Aorta (tissue), 5 donors: Measurements from ENCODE around the gene SNU13. TPM values are rescaled to one million over a fixed set of nuclear protein-coding genes. Genes with fewer than 3 reads are reported as not detected.
"Not testable (repeated sequence)": the region's sequence is repeated elsewhere in the genome, so short reads cannot be mapped to it uniquely, and the experiment has no call there.

ENCODE experiments used
- ATAC-seq: fragments of 200-7000 bp; cut with Tn5 transposase; one replicate; pipeline ENCODE4 v1.9.1; 2022; ENCODE audit warnings: moderate library complexity; ENCODE audit not compliant: low FRiP score
- DNase-seq, 2 donors: peaks; one replicate each; pipeline ENCODE4 v3.0.0-alpha.2; 2020
- H3K27ac ChIP-seq, 2 donors: one replicate each; pipeline ENCODE4 v1.5.1; 2013; ENCODE audit warnings: low read length in 2 of 2, mild to moderate bottlenecking in 2 of 2, moderate library complexity in 2 of 2, control low read depth in 1 of 2, inconsistent platforms in 1 of 2, low read depth in 1 of 2
- H3K27me3 ChIP-seq, 2 donors: one replicate each; pipeline ENCODE4 v1.6.1; 2013; ENCODE audit warnings: control low read depth in 1 of 2, low read length in 1 of 2, mild to moderate bottlenecking in 1 of 2, moderate library complexity in 1 of 2; ENCODE audit not compliant: insufficient read depth in 2 of 2, control insufficient read depth in 1 of 2
- H3K36me3 ChIP-seq, 2 donors: one replicate each; pipeline ENCODE4 v1.6.1; 2013; ENCODE audit warnings: control low read depth in 1 of 2, low read length in 1 of 2, mild to moderate bottlenecking in 1 of 2; ENCODE audit not compliant: insufficient read depth in 2 of 2, control insufficient read depth in 1 of 2
- H3K4me1 ChIP-seq, 2 donors: one replicate each; pipeline ENCODE4 v1.6.1; 2013; ENCODE audit warnings: low read length in 2 of 2, control low read depth in 1 of 2, mild to moderate bottlenecking in 1 of 2, moderate library complexity in 1 of 2; ENCODE audit not compliant: insufficient read depth in 2 of 2, control insufficient read depth in 1 of 2
- H3K4me3 ChIP-seq, 2 donors: one replicate each; pipeline ENCODE4 v1.5.1; 2013; ENCODE audit warnings: low read length in 2 of 2, control low read depth in 1 of 2, mild to moderate bottlenecking in 1 of 2
- H3K9me3 ChIP-seq: one replicate; pipeline ENCODE4 v1.6.1; 2013; ENCODE audit warnings: mild to moderate bottlenecking, low read length; ENCODE audit not compliant: control insufficient read depth
- WGBS, 2 donors: extraction: QIAGEN DNeasy Blood & Tissue Kit; methylation state at CpG; one replicate each; pipeline ENCODE4 v1.1.7; 2013; 5-methylcytosine and 5-hydroxymethylcytosine counted together
- intact Hi-C, 2 donors: fragments of 100-400 bp; cut with DNase I; formaldehyde crosslinking; loops; one replicate each; pipeline versions ENCODE4 v1.14.2 to v1.15.0; 2022
- polyA plus RNA-seq, 2 donors: library from polyadenylated mRNA; stranded (reverse); fragments of 200-250 nt; gene quantifications; one replicate each; pipeline ENCODE4 v1.2.3, GENCODE V29; 2013
- total RNA-seq, 2 donors: library from RNA; stranded (reverse); fragmentation: NEBNext Ultra II Directional; extraction: Animal tissue kit (Norgen Biotek cat#: 25700); gene quantifications; one replicate each; pipeline ENCODE4 v1.2.1, GENCODE V29; 2021
- donor health status: healthy with polysubstance abuse.
- donor health status: Bipolar disorder and iron deficiency.
- donor health status: DM: no; HTN: no; CAD: no.
- donor health status: DM: no; HTN: no; CAD: no.
- donor health status: DM: yes; HTN: yes; CAD: no.

The SNU13 gene
- total and polyA plus RNA-seq, 4 donors: 82.8 to 105 (median 92.3) TPM

DNA sequence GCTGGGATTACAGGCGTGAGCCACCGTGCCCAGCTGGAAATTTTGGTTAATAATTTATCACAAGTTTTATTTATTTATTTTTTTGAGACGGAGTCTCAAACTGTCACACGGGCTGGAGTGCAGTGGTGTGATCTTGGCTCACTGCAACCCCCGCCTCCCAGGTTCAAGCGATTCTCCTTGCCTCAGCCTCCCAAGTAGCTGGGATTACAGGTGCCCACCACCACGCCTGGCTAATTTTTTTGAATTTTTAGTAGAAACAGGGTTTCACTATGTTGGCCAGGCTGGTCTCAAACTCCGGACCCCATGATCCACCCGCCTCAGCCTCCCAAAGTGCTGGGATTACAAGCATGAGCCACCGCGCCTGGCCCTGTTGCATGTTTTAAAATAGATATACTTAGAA is 1.8 kb downstream of the SNU13 start:
- not testable (repeated sequence) for ATAC-seq, H3K36me3 ChIP-seq, H3K4me3 ChIP-seq, H3K27me3 ChIP-seq, H3K27ac ChIP-seq, H3K4me1 ChIP-seq, H3K9me3 ChIP-seq
- 91 to 94% methylated on average over 11 of the region's 11 CpGs for WGBS, 2 donors
- intact Hi-C loops: loop anchor here in 1 of 2 donors (5.0 kb wide), 1 partner anchor 385 kb away; the partner anchor contains the start of genes NAGA and PHETA2
- peak in 1 of 2 donors; percentile 58 for DNase-seq

- H3K36me3 ChIP-seq: no peaks in the 10 kb centered on the region
- no peaks in the 10 kb centered on the region for H3K4me1 ChIP-seq
- H3K27me3 ChIP-seq: no peaks in the 10 kb centered on the region
- DNase-seq (no peak), ATAC-seq (no peak)
- H3K27ac ChIP-seq: no peak overlapping the region
- 74 to 84% methylated on average over 4 of the region's 4 CpGs for WGBS, 2 donors
- intact Hi-C loops: no loop called here
- no peaks in the 10 kb centered on the region for H3K9me3 ChIP-seq
- no peak overlapping the region for H3K4me3 ChIP-seq
Measured at GRCh38 chr22:41684194-41684593, 4.5 kb downstream of the SNU13 start.

GRCh38 chr22:41683616-41684015 is 5.1 kb downstream of the SNU13 start:
- no peak overlapping the region for H3K4me3 ChIP-seq
- DNase-seq (no peak), ATAC-seq (no peak)
- H3K27me3 ChIP-seq: no peaks in the 10 kb centered on the region
- no peaks in the 10 kb centered on the region for H3K9me3 ChIP-seq
- no peaks in the 10 kb centered on the region for H3K4me1 ChIP-seq
- no peak overlapping the region for H3K27ac ChIP-seq
- WGBS, 2 donors: 62 to 73% methylated on average over 3 of the region's 3 CpGs
- intact Hi-C loops: no loop called here
- no peaks in the 10 kb centered on the region for H3K36me3 ChIP-seq

- H3K27me3 ChIP-seq: no peaks in the 10 kb centered on the region
- intact Hi-C loops: no loop called here
- no peak overlapping the region for H3K27ac ChIP-seq
- no peak overlapping the region for H3K4me3 ChIP-seq
- DNase-seq (peak in 1 of 2 donors; percentile 25), ATAC-seq (no peak)
- H3K36me3 ChIP-seq: peaks cover 0 to 4% of the 10 kb centered on the region in 2 donors
- no peaks in the 10 kb centered on the region for H3K4me1 ChIP-seq
- no peaks in the 10 kb centered on the region for H3K9me3 ChIP-seq
- 88 to 91% methylated on average over 9 of the region's 9 CpGs for WGBS, 2 donors
Measured at GRCh38 chr22:41683052-41683451, 5.6 kb downstream of the SNU13 start.

- DNase-seq: peak; percentile 90 to 96
Measured at GRCh38 chr22:41682033-41682807, 6.4 kb downstream of the SNU13 start.

GRCh38 chr22:41681616-41682015 is 7.1 kb downstream of the SNU13 start:
- H3K9me3 ChIP-seq: no peaks in the 10 kb centered on the region
- DNase-seq (peak in 1 of 2 donors; percentile 53), ATAC-seq (no peak)
- intact Hi-C loops: no loop called here
- WGBS, 2 donors: 67 to 68% methylated on average over 14 of the region's 14 CpGs
- no peaks in the 10 kb centered on the region for H3K27me3 ChIP-seq
- H3K36me3 ChIP-seq: peaks cover 0 to 4% of the 10 kb centered on the region in 2 donors
- peak overlapping the region in 1 of 2 donors; percentile 5 for H3K4me3 ChIP-seq
- H3K27ac ChIP-seq: no peak overlapping the region
- H3K4me1 ChIP-seq: no peaks in the 10 kb centered on the region

More at GRCh38 chr22:41682033-41682807, 6.4 kb downstream of the SNU13 start:
- intact Hi-C loops: no loop called here
- no peaks in the 10 kb centered on the region for H3K27me3 ChIP-seq
- peak overlapping the region in 1 of 2 donors; percentile 12 for H3K27ac ChIP-seq
- peak; percentile 92 for ATAC-seq
- WGBS, 2 donors: 44 to 49% methylated on average over 50 of the region's 50 CpGs
- H3K4me1 ChIP-seq: no peaks in the 10 kb centered on the region
- no peaks in the 10 kb centered on the region for H3K9me3 ChIP-seq
- H3K36me3 ChIP-seq: peaks cover 0 to 4% of the 10 kb centered on the region in 2 donors
- peak overlapping the region in 1 of 2 donors; percentile 5 for H3K4me3 ChIP-seq

- H3K27ac ChIP-seq: no peak overlapping the region
- no peak for DNase-seq
- no peaks in the 10 kb centered on the region for H3K27me3 ChIP-seq
- intact Hi-C loops: no loop called here
- no peaks in the 10 kb centered on the region for H3K4me1 ChIP-seq
- ATAC-seq: no peak
- H3K9me3 ChIP-seq: no peaks in the 10 kb centered on the region
- H3K4me3 ChIP-seq: no peak overlapping the region
- 93 to 95% methylated on average over 4 of the region's 4 CpGs for WGBS, 2 donors
- peaks cover 4 to 5% of the 10 kb centered on the region in 2 donors for H3K36me3 ChIP-seq
Measured at GRCh38 chr22:41676134-41676533, 12.5 kb downstream of the SNU13 start.

GRCh38 chr22:41674846-41675340 is 13.8 kb downstream of the SNU13 start:
- 74 to 79% methylated on average over 12 of the region's 12 CpGs for WGBS, 2 donors
- H3K36me3 ChIP-seq: peaks cover 4 to 5% of the 10 kb centered on the region in 2 donors
- H3K4me1 ChIP-seq: no peaks in the 10 kb centered on the region
- H3K27me3 ChIP-seq: no peaks in the 10 kb centered on the region
- ATAC-seq: no peak
- no peak overlapping the region for H3K27ac ChIP-seq
- no peak overlapping the region for H3K4me3 ChIP-seq
- intact Hi-C loops: no loop called here
- DNase-seq: peak in 1 of 2 donors; percentile 64
- no peaks in the 10 kb centered on the region for H3K9me3 ChIP-seq
